ENCODE data around the gene POLR3E. TPM values are rescaled to one million over a fixed set of nuclear protein-coding genes. Genes with fewer than 3 reads are reported as not detected.

Gene POLR3E
- total RNA-seq, 1 experiment from 2014 or later, result 103 TPM

DNA sequence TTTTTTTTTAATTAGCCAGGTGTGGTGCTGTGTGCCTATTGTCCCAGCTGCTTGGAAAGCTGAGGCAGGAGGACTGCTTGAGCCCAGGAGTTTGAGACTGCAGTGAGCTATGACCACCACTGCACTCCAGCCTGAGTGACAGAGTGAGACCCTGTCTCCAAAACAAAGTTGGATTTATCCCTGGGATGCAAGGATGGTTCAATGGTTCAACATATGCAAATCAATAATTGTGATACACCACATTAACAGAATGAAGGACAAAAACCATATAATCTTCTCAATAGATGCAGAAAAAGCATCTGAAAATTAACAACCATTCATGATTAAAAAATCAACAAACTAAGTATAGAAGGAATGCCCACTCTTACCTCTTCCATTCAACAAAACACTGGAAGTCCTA, 43.7 kb downstream of the POLR3E start:
- H2BK120ac ChIP-seq (ENCODE audit: low read depth, low read length, poor library complexity, severe bottlenecking), result no peak overlapping the region
- Mint-ChIP-seq H3K9me3 (peaks cover 27 to 29% of the 10 kb centered on the region in 2 experiments), H3K27ac (no peak overlapping the region), H3K4me3 (no peak overlapping the region), H3K36me3 (ENCODE audit: insufficient read depth in 1 of 3, low read depth in 3 of 3) (peaks cover 16 to 48% (median 41%) of the 10 kb centered on the region in 3 experiments), H3K4me1 (no peaks in the 10 kb centered on the region), H3K27me3 (ENCODE audit: low read depth) (no peaks in the 10 kb centered on the region)
- no peaks in the 10 kb centered on the region for H3K4me1 ChIP-seq (ENCODE audit: insufficient read depth, low read length)
- no peak overlapping the region for H4K8ac ChIP-seq (replicated peaks; ENCODE audit: insufficient read length, low read depth, low read length)
- no peak for DNase-seq
- H3T11ph ChIP-seq (ENCODE audit: low read length), result no peak overlapping the region
- no peak overlapping the region for H2BK5ac ChIP-seq (ENCODE audit: insufficient read length, low read length)
- H2BK12ac ChIP-seq (ENCODE audit: insufficient read length, low read depth, low read length), result no peak overlapping the region
- H2AFZ ChIP-seq (ENCODE audit: low read length), result no peak overlapping the region
- H3K9ac ChIP-seq (ENCODE audit: extremely low read depth, insufficient read length, low read length), result no peak overlapping the region
- no peaks in the 10 kb centered on the region for H3K79me2 ChIP-seq (ENCODE audit: insufficient read depth, low read length)
- H2BK15ac ChIP-seq (ENCODE audit: low read depth, low read length), result no peak overlapping the region
- no peak overlapping the region for H3K18ac ChIP-seq (ENCODE audit: insufficient read length, low read depth, low read length)
- no peak overlapping the region for H4K91ac ChIP-seq (ENCODE audit: insufficient read length, low read depth, low read length)
- no peak overlapping the region for H3K23ac ChIP-seq (ENCODE audit: insufficient read length, low read depth, low read length)
- H4K20me1 ChIP-seq (ENCODE audit: control insufficient read depth, insufficient read depth, insufficient read length), result no peaks in the 10 kb centered on the region
- H3K27me3 ChIP-seq (ENCODE audit: insufficient read depth, low read length), result no peaks in the 10 kb centered on the region
- H3K23me2 ChIP-seq (ENCODE audit: insufficient read length, low read depth, low read length, poor library complexity, severe bottlenecking), result no peaks in the 10 kb centered on the region
- no peak overlapping the region for H3K4ac ChIP-seq (ENCODE audit: low read depth, low read length)
- TF ChIP-seq, protein P1, sequence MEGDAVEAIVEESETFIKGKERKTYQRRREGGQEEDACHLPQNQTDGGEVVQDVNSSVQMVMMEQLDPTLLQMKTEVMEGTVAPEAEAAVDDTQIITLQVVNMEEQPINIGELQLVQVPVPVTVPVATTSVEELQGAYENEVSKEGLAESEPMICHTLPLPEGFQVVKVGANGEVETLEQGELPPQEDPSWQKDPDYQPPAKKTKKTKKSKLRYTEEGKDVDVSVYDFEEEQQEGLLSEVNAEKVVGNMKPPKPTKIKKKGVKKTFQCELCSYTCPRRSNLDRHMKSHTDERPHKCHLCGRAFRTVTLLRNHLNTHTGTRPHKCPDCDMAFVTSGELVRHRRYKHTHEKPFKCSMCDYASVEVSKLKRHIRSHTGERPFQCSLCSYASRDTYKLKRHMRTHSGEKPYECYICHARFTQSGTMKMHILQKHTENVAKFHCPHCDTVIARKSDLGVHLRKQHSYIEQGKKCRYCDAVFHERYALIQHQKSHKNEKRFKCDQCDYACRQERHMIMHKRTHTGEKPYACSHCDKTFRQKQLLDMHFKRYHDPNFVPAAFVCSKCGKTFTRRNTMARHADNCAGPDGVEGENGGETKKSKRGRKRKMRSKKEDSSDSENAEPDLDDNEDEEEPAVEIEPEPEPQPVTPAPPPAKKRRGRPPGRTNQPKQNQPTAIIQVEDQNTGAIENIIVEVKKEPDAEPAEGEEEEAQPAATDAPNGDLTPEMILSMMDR (conservative IDR thresholded peaks at IDR 0.05), result no peak
- no peak overlapping the region for H3K27ac ChIP-seq (ENCODE audit: insufficient read length, low read depth, low read length)
- H4K5ac ChIP-seq (ENCODE audit: insufficient read length, low read depth, low read length), result no peak overlapping the region
- no peak overlapping the region for H3K14ac ChIP-seq (ENCODE audit: insufficient read depth, low read length)
- H2AK5ac ChIP-seq (ENCODE audit: insufficient read length, low read length), result no peak overlapping the region
- H3K9me3 ChIP-seq (ENCODE audit: control insufficient read depth, low read depth, low read length), result no peaks in the 10 kb centered on the region
- no peak overlapping the region for H2BK20ac ChIP-seq (ENCODE audit: low read depth, low read length, poor library complexity, severe bottlenecking)
- H3K56ac ChIP-seq (ENCODE audit: insufficient read length, low read depth, low read length), result no peak overlapping the region
- H3K79me1 ChIP-seq (ENCODE audit: insufficient read depth, low read depth, low read length, poor library complexity, severe bottlenecking), result no peaks in the 10 kb centered on the region
- no peak overlapping the region for H3K4me2 ChIP-seq (ENCODE audit: insufficient read depth, insufficient read length, low read length)
